Right atrium auricular region (tissue), 2 donors: ENCODE measurements around the gene NOL4L. TPM values are rescaled to one million over a fixed set of nuclear protein-coding genes. Genes with fewer than 3 reads are reported as not detected.

ENCODE experiments used
- DNase-seq: peaks from one replicate; pipeline ENCODE4 v3.0.0-alpha.2; 2019; ENCODE audit warnings: low spot score
- H3K27ac ChIP-seq, 2 donors: fragments of 200-600 bp; sonication (generic); 1 replicate in 1 of 2; 2 replicates in 1 of 2; pipeline ENCODE4 v1.5.1; 2016 to 2019
- H3K27me3 ChIP-seq, 2 donors: fragments of 200-600 bp; sonication (generic); one replicate each; pipeline versions ENCODE4 v1.5.1 to v1.6.0; 2017 to 2019
- H3K36me3 ChIP-seq: fragments of 200-600 bp; sonication (generic); one replicate; pipeline ENCODE4 v1.5.1; 2016
- H3K4me1 ChIP-seq, 2 donors: fragments of 200-600 bp; sonication (generic); one replicate each; pipeline versions ENCODE4 v1.5.1 to v1.6.0; 2017 to 2019
- H3K4me3 ChIP-seq, 2 donors: fragments of 200-600 bp; sonication (generic); 1 replicate in 1 of 2; 2 replicates in 1 of 2; pipeline ENCODE4 v1.5.1; 2017 to 2019; ENCODE audit warnings: mild to moderate bottlenecking in 1 of 2, moderate library complexity in 1 of 2
- H3K9me3 ChIP-seq, 2 donors: fragments of 200-600 bp; sonication (generic); one replicate each; pipeline ENCODE4 v1.5.1; 2019
- CTCF ChIP-seq, 2 donors: fragments of 200-600 bp; sonication (generic); IDR thresholded peaks; one replicate each; pipeline ENCODE4 v1.5.1; 2019; ENCODE audit warnings: antibody characterized with exemption in 2 of 2
- total RNA-seq, 2 donors: library from RNA; depleted of rRNA; stranded (reverse); fragments of >200 nt; gene quantifications; one replicate each; pipeline ENCODE4 v1.1.0, GENCODE V29; 2016

NOL4L gene
- total RNA-seq, 2 donors from 2014 or later, result 7.6 to 10.4 TPM

GRCh38 chr20:32575805-32576204, 9.3 kb downstream of the NOL4L start:
- no peak for DNase-seq

GRCh38 chr20:32575227-32575581, 9.9 kb downstream of the NOL4L start:
- H3K36me3 ChIP-seq, result no peaks in the 10 kb centered on the region
- no peak overlapping the region for H3K27ac ChIP-seq
- H3K4me1 ChIP-seq, result peaks cover 0 to 8% of the 10 kb centered on the region in 2 donors
- H3K4me3 ChIP-seq, result no peak overlapping the region
- DNase-seq, result no peak
- TF ChIP-seq CTCF (IDR thresholded peaks at IDR 0.05), result no peak
- no peaks in the 10 kb centered on the region for H3K9me3 ChIP-seq
- H3K27me3 ChIP-seq, result no peaks in the 10 kb centered on the region

More at GRCh38 chr20:32575805-32576204, 9.3 kb downstream of the NOL4L start:
- Histone ChIP-seq H3K27me3 (no peaks in the 10 kb centered on the region), H3K27ac (no peak overlapping the region), H3K9me3 (no peaks in the 10 kb centered on the region), H3K4me3 (no peak overlapping the region), H3K36me3 (no peaks in the 10 kb centered on the region), H3K4me1 (peaks cover 0 to 8% of the 10 kb centered on the region in 2 donors)
- no peak for TF ChIP-seq CTCF (IDR thresholded peaks at IDR 0.05)

- Histone ChIP-seq H3K27ac (no peak overlapping the region), H3K27me3 (no peaks in the 10 kb centered on the region), H3K4me1 (peaks cover 0 to 8% of the 10 kb centered on the region in 2 donors), H3K4me3 (no peak overlapping the region), H3K9me3 (no peaks in the 10 kb centered on the region), H3K36me3 (no peaks in the 10 kb centered on the region)
- TF ChIP-seq CTCF (IDR thresholded peaks at IDR 0.05), result no peak
- DNase-seq, result no peak
Measured at GRCh38 chr20:32574296-32575226, 10.6 kb downstream of the NOL4L start.

- H3K27ac ChIP-seq, result no peak overlapping the region
- H3K4me3 ChIP-seq, result no peak overlapping the region
- DNase-seq, result no peak
- TF ChIP-seq CTCF (IDR thresholded peaks at IDR 0.05), result no peak
- H3K9me3 ChIP-seq, result no peaks in the 10 kb centered on the region
- no peaks in the 10 kb centered on the region for H3K36me3 ChIP-seq
- H3K4me1 ChIP-seq, result peaks cover 0 to 8% of the 10 kb centered on the region in 2 donors
- no peaks in the 10 kb centered on the region for H3K27me3 ChIP-seq
Measured at GRCh38 chr20:32573167-32573851, 11.8 kb downstream of the NOL4L start.

GRCh38 chr20:32572271-32572968, 12.7 kb downstream of the NOL4L start:
- no peak for TF ChIP-seq CTCF (IDR thresholded peaks at IDR 0.05)
- peaks cover 0 to 8% of the 10 kb centered on the region in 2 donors for H3K4me1 ChIP-seq
- H3K9me3 ChIP-seq, result no peaks in the 10 kb centered on the region
- no peak overlapping the region for H3K27ac ChIP-seq
- DNase-seq, result no peak
- H3K36me3 ChIP-seq, result no peaks in the 10 kb centered on the region
- no peaks in the 10 kb centered on the region for H3K27me3 ChIP-seq
- no peak overlapping the region for H3K4me3 ChIP-seq
